Activated gamma-delta T cell treated with Interleukin-2 at 50 U/mL for 16 hours (primary cell): ENCODE data around the gene CREB3L2.
"Not testable (repeated sequence)": the region's sequence is repeated elsewhere in the genome, so short reads cannot be mapped to it uniquely, and the experiment has no call there.

ENCODE experiments used
- DNase-seq: peaks from one replicate; pipeline ENCODE4 v3.0.0-alpha.2; 2020

CREB3L2 gene

DNA sequence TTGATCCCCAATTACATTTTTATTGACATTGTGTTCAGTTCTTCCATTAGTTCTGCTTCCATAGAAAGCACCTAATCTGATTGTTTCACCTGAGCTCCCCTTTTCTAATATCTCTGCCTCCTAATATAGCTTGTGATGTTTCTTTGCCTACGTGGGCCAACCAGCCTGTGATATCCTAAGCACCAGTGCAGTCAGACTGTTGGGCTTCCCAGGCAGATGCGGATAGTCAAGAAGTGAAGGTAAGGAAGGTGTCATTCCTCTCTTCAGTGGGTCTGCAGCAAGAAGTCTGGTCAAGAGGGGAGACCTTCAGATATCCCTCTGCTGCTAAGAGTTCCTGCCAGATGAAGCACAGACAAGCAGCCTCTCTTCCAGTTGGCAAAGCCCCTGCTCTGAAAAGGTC is 138.9 kb downstream of the CREB3L2 start:
- DNase-seq: no peak

DNA sequence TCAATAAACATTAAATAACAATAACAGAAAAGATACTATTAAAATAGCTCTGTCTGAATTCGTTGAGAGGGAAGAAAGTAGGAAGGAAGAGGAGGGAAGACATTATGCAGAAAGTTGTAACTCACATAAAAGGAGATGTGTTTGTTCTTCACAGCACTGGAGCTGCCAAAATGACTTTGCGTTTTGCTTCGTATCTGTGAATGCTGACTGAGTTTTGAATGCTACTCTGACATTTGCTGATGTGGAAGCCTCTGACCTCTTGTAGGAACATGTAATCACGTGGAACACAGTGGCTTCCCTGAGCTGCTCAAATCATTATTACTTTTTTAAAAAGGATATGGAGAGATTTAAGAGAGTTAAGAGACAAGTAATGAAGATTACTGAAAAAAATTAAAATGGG is 139.5 kb downstream of the CREB3L2 start:
- DNase-seq: no peak

DNA sequence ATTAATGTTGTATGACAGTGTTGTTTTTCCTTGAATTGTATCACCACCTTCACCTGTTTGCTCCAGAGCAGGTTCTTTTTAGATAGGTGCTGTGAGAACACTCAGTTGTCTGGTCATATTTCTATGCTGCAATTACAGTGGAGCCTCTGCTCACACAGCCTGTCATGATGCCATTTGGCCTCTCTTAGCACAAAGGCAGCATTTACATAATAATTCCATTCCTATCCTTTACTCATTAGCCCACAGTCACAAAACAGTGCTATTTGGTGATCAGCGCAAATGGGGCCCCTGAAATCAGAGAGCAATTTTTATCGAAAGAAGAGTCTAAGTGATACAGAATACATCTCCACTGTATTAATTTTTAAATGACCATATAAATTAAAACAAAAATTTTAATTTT is 141.3 kb downstream of the CREB3L2 start:
- DNase-seq: no peak

DNA sequence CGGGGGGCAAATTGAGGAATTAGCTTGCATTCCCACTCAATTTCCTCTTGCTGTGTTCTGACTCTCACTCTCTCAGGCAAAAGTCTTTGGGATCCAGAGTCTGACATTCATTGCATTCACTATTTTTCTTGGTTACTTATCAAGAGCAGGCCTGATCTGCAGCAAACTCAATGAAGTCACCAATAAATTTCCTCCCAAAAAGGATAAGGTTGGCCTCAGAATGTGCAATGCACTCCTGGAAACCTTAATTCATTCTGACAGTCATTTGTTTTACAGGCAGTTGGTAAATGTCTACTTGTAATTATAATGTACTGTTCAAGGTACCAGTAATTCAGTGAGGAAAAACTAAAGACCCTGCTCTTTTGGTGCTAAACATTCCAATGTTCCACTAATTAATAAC is 148.8 kb downstream of the CREB3L2 start:
- DNase-seq: no peak

DNA sequence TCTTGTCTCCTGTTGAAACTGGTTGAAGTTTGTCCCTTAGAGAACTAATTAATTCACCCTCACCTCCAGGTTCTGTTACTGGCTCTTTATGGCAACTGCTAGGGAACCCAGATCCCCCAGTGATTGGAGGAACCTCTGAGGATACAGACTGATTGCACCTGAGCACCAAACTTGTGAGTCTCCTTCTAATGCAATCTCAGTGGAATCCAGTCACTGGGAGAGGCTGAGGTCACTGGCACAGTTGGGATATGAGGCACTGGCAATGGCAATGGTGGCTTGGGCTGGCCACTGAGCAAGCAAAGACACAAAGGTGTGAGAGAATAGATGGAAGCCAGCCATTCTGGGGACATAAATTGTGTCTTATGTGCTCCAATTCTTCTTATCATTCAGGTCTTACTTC is 149.8 kb downstream of the CREB3L2 start:
- DNase-seq: no peak

DNA sequence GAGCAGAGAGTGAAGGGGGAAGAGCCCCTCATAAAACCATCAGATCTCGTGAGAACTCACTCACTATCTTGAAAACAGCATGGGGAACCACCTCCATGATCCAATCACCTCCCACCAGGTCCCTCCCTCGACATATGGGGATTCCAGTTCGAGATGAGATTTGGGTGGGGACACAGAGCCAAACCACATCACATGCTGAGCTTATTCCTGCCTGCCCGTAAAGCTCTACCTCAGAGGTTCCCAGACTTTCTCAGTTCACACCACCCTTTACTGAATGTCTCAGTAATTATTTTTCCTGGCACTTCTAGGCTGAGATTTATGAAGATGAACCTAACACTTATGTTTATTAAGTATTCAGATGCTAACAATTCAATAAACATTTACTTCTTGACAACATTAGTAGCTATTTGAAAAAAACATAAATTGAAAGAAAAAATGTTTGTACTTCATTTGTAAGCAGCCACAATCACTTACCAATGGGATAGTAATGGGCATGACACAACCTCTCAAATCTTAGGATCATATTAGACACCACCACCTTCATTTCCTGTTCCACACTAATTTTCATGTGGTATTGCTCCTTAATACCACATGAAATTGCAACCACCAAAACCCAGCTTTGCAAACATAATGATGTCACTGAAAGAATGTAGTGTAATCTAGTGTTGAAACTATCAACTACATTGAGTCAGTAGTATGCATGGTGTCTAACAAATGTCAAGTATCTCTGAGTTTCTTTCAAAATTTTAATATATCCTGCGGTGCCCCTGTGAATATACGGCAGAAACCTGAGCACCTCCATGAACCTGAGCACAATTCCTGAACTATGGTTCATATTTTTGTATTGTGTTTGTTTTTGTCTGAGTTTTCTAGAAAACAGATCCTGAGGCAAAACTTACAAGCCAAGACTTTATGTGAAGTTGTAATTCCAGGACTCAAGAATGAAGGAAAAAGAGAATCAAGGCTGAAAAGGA is 150.6 kb downstream of the CREB3L2 start:
- DNase-seq: no peak

DNA sequence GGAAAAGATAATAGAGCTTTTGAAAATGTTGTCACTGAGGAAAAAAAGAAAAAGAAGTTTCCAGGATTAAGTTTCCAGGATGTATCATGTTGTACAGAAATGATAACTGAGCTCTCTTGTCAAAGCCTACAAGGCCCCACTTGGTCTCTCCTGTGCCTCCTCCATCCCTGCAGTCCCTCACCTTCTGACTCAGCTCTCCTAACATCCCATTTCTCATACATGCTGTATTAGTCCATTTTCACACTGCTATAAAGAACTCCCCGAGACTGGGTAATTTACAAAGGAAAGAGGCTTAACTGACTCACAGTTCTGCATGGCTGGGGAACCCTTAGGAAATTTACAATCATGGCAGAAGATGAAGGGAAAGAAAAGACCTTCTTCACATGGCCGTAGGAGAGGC is 151.3 kb downstream of the CREB3L2 start:
- no peak for DNase-seq

DNA sequence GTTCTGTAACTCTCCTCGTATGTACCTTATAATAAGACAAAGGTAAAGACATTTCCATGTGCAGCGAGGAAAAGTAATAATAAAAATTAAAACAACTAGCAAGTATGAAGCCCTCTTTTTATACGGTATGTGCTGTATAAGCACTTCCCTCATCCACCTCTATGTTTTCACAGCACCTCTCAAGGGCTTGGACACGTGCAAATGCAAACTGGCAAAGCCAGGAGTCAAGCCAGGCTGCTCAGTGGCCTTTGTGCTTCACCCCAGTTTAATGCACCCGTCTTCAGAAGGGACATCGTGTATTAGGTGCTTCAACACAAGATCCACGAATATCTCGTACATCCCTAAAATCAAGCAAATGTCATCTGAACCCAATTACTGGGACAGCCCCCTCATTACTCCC is 153.8 kb downstream of the CREB3L2 start:
- DNase-seq: no peak

DNA sequence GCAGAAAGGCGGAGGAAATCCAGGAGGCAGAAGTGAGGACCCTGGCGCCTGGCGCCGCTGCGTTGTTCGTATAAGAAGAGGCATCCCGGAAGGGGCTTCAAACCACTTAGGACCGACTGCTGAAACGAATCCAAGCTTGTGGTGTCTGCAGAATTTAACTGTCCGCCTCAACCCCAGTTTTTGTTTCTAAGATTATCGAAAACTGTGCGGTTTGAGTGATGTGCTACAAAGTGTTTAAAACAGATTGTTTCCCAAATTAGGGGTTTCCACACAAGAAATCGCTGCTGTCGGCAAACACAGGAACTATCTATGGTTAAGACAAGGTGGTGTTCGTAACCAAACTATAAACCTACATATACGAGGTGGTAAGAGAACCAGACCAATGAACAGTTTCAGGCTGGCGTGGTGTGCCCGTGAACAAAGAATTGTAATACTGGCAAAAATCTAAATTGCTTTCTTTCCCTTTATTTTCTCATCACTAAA is 154.3 kb downstream of the CREB3L2 start:
- DNase-seq: no peak

DNA sequence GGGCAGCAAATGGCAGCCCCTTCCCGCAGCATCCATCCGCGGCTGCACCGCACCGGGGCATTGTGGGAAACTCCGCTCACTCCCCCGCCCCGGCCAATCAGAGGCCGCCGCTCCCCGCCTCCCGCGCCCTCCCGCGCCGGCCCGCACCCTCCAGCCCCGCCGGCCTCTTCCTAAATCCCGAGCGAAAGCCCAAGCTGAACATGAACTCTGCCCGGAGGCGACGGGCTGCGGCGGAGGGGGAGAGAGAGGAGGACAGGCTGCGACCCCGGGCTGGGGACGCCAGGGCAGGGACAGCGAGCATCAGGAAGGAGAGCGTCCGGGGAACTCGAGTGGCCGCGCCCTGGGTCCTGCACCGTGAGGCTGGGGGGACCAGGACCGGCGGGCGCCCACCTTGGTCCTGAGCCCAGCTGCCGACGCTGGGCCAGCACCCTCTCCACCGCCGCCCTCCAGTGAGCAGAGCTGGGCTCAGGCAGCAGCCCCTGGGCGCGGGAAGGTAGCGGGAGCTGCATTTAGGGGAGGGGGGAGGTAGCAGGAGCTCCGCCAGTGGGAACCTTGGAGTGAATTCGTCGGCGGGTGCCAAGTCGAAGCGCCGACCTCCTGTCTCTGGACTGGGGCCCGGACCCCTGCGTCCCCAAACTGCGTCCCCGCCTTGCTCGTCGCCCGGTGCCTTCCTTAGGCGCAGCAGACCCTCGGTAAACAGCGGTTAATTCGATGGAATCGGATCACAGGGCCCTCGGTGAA is 154.9 kb downstream of the CREB3L2 start, which contains the start of gene DGKI:
Gene DGKI (minus strand): TSS at position 148 of the 741 bp plus-strand sequence.
- DNase-seq: no peak

DNA sequence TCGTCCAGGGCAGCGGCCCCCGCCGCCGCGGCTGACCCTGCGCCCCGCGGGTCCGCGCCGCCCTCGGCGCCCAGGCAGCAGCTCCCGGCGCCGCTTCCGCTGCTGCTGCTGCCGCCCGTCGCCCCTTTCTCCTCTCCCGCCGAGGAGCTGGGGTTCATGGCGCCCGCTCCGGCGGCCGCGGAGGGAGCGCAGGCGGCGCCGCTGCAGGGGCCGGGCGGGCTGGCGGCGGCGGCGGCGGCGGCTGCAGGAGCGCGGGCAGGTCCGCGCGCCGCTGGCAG is 155.4 kb downstream of the CREB3L2 start:
- no peak for DNase-seq

DNA sequence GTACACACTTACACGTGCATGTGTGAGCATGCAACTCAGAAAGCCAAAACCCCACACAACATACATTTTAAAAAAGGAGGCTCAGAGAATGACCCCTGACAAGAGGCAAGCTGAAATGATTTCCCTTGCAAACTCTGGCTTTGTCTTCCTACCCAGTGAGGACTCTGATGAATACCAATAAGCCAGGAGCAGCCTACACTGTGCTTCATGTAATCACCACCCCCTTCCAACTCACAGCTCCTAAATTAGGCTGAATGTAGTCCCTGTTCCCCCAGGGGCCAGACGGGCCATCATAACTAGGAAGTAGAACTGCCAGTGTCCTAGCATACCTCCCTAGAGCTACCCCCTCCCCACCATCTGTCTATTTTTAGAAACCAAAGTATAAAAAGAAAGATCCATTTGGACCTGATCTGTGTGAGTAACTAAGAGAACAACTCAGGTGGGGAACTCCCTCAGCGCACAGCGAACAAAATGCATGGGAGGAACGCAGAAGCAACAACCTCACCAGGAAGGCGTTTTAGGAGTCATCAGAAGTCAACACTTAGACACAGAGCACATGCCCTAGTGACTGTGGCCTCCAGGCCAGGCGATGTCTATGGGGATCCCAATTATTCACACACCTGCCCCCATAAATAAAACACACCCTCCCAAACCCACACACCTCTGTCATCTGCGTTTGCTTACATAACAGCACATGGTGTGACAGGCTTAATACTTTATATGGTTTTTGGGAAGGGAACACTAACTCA is 157.0 kb downstream of the CREB3L2 start:
- no peak for DNase-seq

DNA sequence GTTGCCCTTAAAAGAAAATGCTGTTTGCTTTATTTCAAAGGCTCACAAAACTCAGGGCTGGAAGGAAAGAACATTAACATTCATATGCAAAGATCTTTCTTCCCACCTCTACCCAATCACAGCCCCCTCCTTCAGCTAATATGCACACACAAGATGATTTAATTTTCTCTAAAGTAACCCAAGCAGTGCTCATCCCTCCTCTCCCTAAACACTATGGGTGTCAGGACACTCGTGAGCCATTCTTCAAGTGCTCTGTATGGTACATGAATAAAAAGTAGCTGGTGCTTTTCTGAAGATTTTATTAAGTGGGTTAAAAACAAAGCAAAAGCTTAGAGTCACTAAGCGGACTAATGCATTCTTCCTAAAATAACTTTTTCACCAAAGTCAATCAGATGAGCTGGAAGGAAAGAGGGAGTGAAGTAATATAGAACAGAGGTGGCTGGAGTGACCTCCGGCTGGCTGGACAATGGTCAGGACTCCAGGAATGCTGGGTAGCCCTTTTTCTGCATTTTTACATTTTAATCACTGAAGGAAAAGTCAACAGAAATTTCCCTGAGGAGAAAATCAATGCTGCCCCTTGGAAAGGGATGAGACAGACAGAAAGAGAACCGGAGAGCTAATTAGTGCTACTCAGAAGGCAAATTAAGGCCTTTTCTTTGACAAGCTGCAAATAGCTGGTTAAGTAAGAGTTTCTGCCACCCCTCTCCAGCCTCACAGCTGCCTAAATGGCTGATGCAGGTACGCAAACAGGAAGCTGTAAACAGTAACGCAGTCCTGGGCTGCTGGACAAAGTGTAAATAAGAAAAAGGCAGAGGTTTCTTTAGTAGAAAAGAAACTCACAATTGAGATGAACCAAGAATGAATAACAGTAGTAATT is 161.7 kb downstream of the CREB3L2 start:
- no peak for DNase-seq

DNA sequence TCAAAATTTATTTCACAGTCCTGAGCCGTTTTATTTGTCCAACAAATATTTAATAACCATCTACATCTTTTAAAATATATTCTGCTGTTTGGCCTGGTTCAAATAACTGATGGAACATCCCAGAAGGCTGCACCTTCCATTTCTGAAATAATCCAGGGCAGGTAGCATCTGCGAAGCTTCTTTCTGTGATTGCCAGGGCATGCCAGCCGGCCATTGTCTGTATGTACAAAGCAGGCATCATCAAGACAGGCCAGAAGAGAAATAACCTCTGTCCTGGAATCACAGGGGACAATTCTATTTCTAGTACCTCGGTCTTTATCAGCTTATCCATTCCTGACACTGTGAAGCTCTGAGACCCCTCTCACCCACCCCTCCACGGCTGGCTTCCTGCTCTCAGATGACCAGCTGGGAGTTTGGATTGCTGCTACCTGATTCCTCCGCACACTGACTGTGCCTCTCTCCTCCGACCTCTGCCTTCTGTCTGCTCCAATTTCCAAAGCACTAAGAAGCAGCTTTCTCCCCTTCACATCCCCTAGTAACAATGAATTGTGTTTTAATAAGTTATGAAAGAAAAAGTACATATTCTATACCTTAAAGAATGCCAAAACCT is 163.1 kb downstream of the CREB3L2 start:
- DNase-seq: no peak

DNA sequence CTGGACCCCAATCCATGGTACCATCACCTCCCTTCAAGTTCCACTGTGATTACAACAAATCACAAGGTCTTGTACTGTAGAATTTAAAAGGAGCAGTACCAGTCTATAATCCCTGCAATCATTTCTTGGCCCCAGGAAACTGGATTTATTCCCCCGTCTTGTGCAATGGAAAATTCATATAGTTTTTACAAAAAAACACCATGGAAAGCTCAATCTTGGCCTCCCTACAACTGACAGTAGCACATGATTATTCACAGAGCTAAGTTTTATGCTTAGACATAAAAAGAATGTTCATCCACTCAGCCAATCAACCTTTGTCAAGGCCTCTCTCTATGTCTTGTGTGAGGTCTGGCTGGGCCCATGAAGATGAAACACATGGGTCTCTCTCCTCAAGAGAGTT is 165.3 kb downstream of the CREB3L2 start:
- DNase-seq: no peak

DNA sequence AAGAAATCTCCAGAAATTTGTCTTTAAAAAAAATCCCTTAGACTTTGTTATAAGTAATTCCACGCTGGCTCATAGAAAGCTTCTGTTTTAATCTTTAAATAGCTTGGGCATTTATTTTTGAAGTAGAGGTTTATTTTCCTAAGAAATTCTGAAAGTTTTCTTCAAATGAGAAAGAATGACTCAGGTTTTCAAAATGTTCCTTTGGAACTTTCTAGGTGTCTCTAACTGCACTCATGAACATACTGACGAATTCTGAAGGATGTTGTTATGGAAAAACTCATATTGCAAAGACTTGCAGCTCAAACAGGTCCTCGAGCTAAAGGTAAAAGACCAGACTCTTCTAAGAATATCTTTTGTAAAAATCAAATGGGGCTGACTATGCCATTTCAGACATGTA is 165.8 kb downstream of the CREB3L2 start:
- DNase-seq: no peak

DNA sequence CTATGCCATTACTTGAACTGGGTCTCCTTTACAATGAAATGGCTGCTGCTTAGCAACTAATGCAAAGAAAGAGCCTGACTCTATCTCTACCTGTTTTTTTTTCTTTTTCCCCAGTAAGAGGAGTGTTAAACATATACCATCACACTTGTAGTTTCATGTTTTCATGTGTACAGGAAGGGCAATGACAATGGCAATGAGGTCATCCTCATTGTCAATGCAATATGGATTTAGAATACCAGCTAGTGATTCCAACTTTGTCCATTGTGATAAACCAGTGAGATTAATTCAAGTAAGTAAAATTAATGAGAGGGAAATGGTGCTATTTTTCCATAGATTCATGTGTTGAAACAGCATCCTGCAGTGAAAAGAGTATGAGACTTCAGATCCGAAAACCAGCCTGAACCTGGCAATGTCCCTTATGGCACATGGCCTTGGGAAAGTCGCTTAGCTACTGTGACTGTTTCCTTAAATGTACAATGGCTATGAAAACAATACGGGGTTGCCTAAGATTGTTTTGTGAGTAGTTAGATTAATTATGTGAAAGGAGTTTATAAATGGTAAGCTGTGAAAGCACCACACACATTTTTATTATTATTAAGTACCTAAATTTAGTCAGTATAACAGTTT is 166.3 kb downstream of the CREB3L2 start:
- no peak for DNase-seq

DNA sequence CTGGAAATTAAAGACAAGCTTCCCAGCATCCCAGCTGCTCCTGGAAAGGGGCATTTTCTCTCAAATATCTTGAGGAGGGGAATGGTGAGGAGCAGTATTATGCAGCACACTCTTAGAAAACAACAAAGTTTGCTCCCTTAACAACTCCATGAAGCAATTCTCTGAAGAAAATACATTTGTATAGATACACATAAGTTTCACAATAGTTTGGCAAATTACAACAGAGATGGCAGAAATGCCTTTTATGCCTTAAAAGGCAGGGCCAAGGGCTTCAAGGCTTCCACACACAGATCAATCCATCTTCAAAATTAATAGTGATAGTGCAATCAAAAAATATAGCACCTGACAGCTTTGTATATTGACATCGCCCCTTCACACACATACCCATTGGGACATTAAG is 167.3 kb downstream of the CREB3L2 start:
- DNase-seq: no peak

DNA sequence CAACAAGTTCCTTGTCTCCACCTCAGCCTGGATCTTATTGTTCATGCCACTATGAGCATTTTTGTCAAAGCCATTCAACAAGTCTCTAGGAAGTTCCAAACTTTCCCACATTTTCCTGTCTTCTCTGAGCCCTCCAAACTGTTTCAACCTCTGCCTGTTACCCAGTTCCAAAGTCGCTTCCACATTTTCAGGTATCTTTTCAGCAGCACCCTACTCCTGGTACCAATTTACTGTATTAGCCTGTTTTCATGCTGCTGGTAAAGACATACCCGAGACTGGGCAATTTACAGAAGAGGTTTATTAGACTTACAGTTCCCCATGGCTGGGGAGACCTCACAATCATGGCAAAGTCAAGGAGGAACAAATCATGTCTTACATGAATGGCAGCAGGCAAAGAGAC is 168.9 kb downstream of the CREB3L2 start:
- DNase-seq: not testable (repeated sequence)

DNA sequence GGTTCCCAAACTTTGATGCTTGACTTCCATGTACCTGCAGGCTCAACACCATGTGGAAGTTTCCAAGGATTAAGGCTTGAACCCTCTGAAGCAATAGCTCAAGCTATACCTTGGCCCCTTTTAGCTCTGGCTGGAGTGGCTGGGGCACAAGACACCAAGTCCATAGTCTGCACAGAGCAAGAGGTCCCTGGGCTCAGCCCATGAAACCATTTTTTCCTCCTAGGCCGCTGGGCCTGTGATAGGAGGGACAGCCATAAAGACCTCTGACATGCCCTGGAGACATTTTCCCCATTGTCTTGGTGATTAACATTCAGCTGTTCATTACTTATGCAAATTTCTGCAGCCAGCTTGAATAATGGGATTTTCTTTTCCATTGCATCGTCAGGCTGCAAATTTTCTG is 169.5 kb downstream of the CREB3L2 start:
- DNase-seq: no peak

DNA sequence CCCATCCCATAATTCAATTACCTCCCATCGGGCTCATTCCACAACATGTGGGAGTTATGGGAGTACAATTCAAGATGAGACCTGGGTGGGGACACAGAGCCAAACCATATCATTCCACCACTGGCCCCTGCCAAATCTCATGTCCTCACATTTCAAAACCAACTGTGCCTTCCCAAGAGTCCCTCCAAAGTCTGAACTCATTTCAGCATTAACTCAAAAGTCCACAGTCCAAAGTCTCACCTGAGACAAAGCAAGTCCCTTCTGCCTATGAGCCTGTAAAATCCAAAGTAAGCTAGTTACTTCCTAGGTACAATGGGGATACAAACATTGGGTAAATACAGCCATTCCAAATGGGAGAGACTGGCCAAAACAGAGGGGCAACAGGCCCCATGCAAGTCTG is 170.3 kb downstream of the CREB3L2 start:
- DNase-seq: not testable (repeated sequence)
